ENCODE measurements around the gene SIGLEC7. TPM values are rescaled to one million over a fixed set of nuclear protein-coding genes. Genes with fewer than 3 reads are reported as not detected.

Gene SIGLEC7
- total and polyA plus RNA-seq, 4 donors = 2.1 to 29.3 (median 9.8) TPM

GRCh38 chr19:51185868-51186215, 43.7 kb downstream of the SIGLEC7 start:
- Histone ChIP-seq H3K27me3 (ENCODE audit: control insufficient read depth in 3 of 3, insufficient read depth in 3 of 3, low read length in 2 of 3) (peaks cover 0 to 6% (median 0%) of the 10 kb centered on the region in 3 donors), H3K36me3 (ENCODE audit: control insufficient read depth in 4 of 4, insufficient read depth in 4 of 4, low read length in 4 of 4) (no peaks in the 10 kb centered on the region), H3K9ac (ENCODE audit: insufficient read depth in 1 of 2, low read length in 2 of 2) (no peak overlapping the region), H3K9me3 (ENCODE audit: control insufficient read depth in 4 of 4, insufficient read depth in 3 of 4, low read length in 3 of 4) (no peaks in the 10 kb centered on the region), H3K4me3 (no peak overlapping the region), H3K27ac (ENCODE audit: low read depth in 1 of 2, low read length in 1 of 2) (no peak overlapping the region), H3K4me1 (ENCODE audit: control insufficient read depth in 5 of 5, insufficient read depth in 5 of 5, low read length in 5 of 5) (no peaks in the 10 kb centered on the region)
- DNase-seq (no peak), ATAC-seq (ENCODE audit: insufficient read depth, low FRiP score) (no peak)
- no peak for TF ChIP-seq CTCF (IDR thresholded peaks at IDR 0.05; ENCODE audit: control extremely low read depth, extremely low read depth)
- WGBS, 2 donors = 77 to 88% methylated on average over 5 of the region's 5 CpGs

- no peak overlapping the region for H3K27ac ChIP-seq (ENCODE audit: low read depth in 1 of 2, low read length in 1 of 2)
- DNase-seq = no peak
- H3K36me3 ChIP-seq (ENCODE audit: control insufficient read depth in 4 of 4, insufficient read depth in 4 of 4, low read length in 4 of 4) = no peaks in the 10 kb centered on the region
- H3K4me1 ChIP-seq (ENCODE audit: control insufficient read depth in 5 of 5, insufficient read depth in 5 of 5, low read length in 5 of 5) = no peaks in the 10 kb centered on the region
- no peak for ATAC-seq (ENCODE audit: insufficient read depth, low FRiP score)
- H3K9me3 ChIP-seq (ENCODE audit: control insufficient read depth in 4 of 4, insufficient read depth in 3 of 4, low read length in 3 of 4) = no peaks in the 10 kb centered on the region
- TF ChIP-seq CTCF (IDR thresholded peaks at IDR 0.05; ENCODE audit: control extremely low read depth, extremely low read depth) = no peak
- no peak overlapping the region for H3K9ac ChIP-seq (ENCODE audit: insufficient read depth in 1 of 2, low read length in 2 of 2)
- no peak overlapping the region for H3K4me3 ChIP-seq
- peaks cover 0 to 6% (median 0%) of the 10 kb centered on the region in 3 donors for H3K27me3 ChIP-seq (ENCODE audit: control insufficient read depth in 3 of 3, insufficient read depth in 3 of 3, low read length in 2 of 3)
- WGBS, 2 donors = 64 to 73% methylated on average over 13 of the region's 13 CpGs
These were observed 44.2 kb downstream of the SIGLEC7 start for GRCh38 chr19:51186323-51186722.

- Histone ChIP-seq H3K4me1 (ENCODE audit: control insufficient read depth in 5 of 5, insufficient read depth in 5 of 5, low read length in 5 of 5) (no peaks in the 10 kb centered on the region), H3K9ac (ENCODE audit: insufficient read depth in 1 of 2, low read length in 2 of 2) (no peak overlapping the region), H3K27me3 (ENCODE audit: control insufficient read depth in 3 of 3, insufficient read depth in 3 of 3, low read length in 2 of 3) (peaks cover 0 to 6% (median 0%) of the 10 kb centered on the region in 3 donors), H3K27ac (ENCODE audit: low read depth in 1 of 2, low read length in 1 of 2) (no peak overlapping the region), H3K9me3 (ENCODE audit: control insufficient read depth in 4 of 4, insufficient read depth in 3 of 4, low read length in 3 of 4) (no peaks in the 10 kb centered on the region), H3K36me3 (ENCODE audit: control insufficient read depth in 4 of 4, insufficient read depth in 4 of 4, low read length in 4 of 4) (no peaks in the 10 kb centered on the region), H3K4me3 (no peak overlapping the region)
- no peak for DNase-seq
- no peak for ATAC-seq (ENCODE audit: insufficient read depth, low FRiP score)
- no peak for TF ChIP-seq CTCF (IDR thresholded peaks at IDR 0.05; ENCODE audit: control extremely low read depth, extremely low read depth)
- 88 to 95% methylated on average over 11 of the region's 11 CpGs for WGBS, 2 donors
These were observed 45.5 kb downstream of the SIGLEC7 start for GRCh38 chr19:51187395-51188226.

- no peaks in the 10 kb centered on the region for H3K9me3 ChIP-seq (ENCODE audit: control insufficient read depth in 4 of 4, insufficient read depth in 3 of 4, low read length in 3 of 4)
- H3K27ac ChIP-seq (ENCODE audit: low read depth in 1 of 2, low read length in 1 of 2) = no peak overlapping the region
- H3K4me3 ChIP-seq = no peak overlapping the region
- ATAC-seq (ENCODE audit: insufficient read depth, low FRiP score) (no peak), DNase-seq (no peak)
- 78 to 88% methylated on average over 2 of the region's 2 CpGs for WGBS, 2 donors
- no peaks in the 10 kb centered on the region for H3K4me1 ChIP-seq (ENCODE audit: control insufficient read depth in 5 of 5, insufficient read depth in 5 of 5, low read length in 5 of 5)
- no peaks in the 10 kb centered on the region for H3K36me3 ChIP-seq (ENCODE audit: control insufficient read depth in 4 of 4, insufficient read depth in 4 of 4, low read length in 4 of 4)
- peaks cover 0 to 6% (median 0%) of the 10 kb centered on the region in 3 donors for H3K27me3 ChIP-seq (ENCODE audit: control insufficient read depth in 3 of 3, insufficient read depth in 3 of 3, low read length in 2 of 3)
- no peak for TF ChIP-seq CTCF (IDR thresholded peaks at IDR 0.05; ENCODE audit: control extremely low read depth, extremely low read depth)
- no peak overlapping the region for H3K9ac ChIP-seq (ENCODE audit: insufficient read depth in 1 of 2, low read length in 2 of 2)
These were observed 46.1 kb downstream of the SIGLEC7 start for GRCh38 chr19:51188227-51188559.

All from lung (tissue), 12 donors.